NK-92 treated with Interleukin-12 subunit alpha and Interleukin-12 subunit beta, amount 100 ng/mL, for 24 hours (cell line): ENCODE data around the gene HSPA1A.
"Not testable (repeated sequence)": the region's sequence is repeated elsewhere in the genome, so short reads cannot be mapped to it uniquely, and the experiment has no call there.

ENCODE experiments used
- DNase-seq: peaks from one replicate; lab custom pipeline; 2025; lab: John Stamatoyannopoulos, UW

The HSPA1A gene

GRCh38 chr6:31836474-31837368 is 21.4 kb downstream of the HSPA1A start:
- no peak for DNase-seq

- no peak for DNase-seq
Observed at GRCh38 chr6:31837369-31838113, 22.2 kb downstream of the HSPA1A start.

- DNase-seq, result not testable (repeated sequence)
Observed at GRCh38 chr6:31838114-31838553, 22.8 kb downstream of the HSPA1A start.

DNA sequence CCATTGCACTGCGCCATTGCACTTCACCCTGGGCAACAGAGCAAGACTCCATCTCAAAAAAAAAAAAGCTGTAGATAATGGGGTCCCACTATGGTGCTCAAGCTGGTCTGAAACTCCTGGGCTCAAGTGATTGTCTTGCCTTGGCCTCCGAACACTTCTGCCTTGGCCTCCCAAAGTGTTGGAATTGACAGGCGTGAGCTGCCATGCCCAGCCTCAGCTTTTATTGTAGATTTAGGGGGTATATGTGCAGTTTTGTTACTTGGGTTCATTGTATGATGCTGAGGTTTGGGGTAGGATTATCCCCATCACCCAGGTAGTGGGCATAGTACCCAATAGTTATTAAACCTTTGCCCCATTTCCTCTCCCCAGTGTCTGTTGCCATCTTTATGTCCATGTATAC is 23.6 kb downstream of the HSPA1A start:
- DNase-seq, result no peak

DNA sequence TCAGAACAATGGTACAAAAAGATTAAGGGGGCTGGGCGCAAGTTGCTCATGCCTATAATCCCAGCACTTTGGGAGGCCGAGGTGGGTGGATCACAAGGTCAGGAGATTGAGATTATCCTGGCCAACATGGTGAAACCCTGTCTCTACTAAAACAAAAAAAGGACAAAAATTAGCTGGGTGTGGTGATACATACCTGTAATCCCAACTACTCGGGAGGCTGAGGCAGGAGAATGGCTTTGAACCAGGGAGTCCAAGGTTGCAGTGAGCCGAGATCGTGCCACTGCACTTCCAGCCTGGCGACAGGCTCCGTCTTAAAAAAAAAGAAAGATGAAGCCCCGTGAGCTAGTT is 24.4 kb downstream of the HSPA1A start:
- DNase-seq, result not testable (repeated sequence)

DNA sequence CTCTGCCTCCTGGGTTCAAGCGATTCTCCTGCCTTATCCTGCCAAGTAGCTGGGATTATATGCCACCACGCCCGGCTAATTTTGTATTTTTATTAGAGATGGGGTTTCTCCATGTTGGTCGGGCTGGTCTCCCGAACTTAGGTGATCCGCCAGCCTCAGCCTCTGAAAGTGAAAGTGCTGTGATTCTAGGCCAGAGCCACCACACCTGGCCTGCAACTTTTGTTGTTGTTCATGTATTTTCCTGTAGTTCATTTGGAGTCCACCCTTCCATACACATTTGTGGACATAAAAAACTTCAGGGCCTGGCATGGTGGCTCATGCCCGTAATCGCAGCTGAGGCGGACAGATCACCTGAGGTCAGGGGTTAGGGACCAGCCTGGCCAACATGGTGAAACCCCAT is 26.7 kb downstream of the HSPA1A start:
- DNase-seq, result no peak

DNA sequence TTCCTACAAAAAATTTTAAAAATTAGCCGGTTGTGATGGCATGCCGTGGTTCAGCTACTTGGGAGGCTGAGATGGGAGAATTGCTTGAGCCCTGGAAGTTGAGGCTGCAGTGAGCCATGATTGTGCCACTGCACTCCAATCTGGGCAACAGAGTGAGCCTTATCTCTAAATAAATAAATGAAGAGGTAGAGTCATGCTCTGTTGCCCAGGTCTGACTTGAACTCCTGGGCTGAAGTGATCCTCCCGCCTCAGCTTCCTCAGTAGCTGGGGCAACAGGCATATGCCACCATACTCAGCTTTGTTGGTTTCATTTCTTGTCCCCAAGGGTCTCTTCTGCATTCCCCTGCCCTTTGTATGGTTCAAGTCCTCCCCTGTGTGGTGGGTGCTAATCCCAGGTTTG is 29.2 kb downstream of the HSPA1A start:
- no peak for DNase-seq

DNA sequence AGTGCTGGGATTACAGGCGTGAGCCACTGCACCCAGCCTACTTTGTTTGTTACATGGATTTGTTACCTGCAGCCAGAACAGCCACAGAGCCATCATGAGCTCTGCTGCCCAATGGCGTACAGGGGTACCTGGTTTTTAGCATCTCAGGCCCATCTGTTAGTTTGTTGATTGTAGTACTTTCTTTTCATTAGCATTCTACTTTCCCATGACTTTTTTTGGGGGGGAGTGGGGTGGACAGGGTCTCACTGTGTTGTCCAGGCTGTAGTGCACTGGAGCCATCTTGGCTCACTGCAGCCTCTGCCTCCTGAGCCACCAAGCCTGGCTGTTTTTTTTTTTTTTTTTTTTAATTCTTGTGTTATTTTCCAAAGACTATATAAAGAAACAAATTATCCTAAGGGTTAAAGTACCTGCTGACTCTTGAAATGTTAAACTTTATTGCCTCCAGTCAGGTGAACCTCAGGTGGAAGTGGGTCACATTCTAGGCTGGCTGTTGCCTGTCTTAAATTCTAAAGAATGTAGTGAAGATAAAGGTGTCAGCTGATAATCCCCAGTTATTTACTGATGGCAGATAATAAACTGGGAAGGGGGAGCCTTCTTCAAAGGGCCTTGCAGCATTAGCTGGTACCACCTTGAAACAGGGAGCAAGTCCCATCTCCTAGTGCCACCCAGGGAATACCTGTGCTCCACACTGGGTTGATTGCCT is 32.1 kb downstream of the HSPA1A start:
- no peak for DNase-seq

DNA sequence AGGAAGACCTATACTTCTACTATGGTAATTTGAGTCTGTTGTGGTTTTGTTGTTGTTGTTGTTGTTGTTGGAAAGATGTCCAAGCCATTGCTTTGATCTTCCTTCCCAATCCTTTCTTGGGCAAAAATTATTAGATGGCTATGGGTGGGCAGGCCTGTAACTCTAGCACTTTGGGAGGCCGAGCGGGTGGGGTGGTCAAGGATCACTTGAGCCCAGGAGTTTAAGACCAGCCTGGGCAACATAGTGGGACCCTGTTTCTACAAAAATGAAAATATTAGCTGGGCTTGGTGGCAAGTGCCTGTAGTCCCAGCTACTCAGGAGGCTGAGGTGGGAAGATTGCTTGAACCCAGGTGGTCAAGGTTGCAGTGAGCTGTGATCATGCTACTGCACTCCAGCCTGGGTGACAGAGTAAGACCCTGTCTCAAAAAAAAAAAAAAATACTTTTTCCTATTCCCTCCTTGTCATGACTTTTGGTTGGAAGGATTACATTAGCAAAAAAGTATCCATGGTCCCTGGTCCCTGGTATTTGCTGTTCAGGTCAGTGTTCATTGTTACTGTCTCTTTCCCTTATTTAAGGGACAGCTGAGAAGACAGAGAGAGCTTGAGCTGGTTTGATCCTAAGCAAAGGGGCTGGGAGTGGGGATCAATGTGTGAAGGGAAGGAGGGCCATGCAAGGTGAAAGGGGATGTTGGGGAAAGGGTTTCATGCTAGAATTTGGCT is 35.6 kb downstream of the HSPA1A start:
- DNase-seq, result no peak

DNA sequence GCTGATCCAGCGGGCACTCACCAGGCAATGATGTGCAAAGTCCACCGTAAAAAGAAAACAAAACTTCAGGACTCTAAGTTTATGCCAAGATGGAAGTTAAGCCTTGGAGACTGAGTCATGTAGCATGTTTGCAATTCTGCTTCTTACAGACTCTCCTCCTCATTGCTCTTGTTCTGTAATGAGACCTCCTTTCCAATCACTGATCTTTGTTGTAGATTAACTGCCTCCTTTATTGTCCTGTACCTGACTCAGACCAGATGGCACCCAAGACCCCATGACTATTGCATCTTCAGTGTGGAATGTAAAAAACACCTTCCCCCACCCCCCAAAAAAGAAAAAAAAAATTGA is 36.1 kb downstream of the HSPA1A start:
- no peak for DNase-seq

DNA sequence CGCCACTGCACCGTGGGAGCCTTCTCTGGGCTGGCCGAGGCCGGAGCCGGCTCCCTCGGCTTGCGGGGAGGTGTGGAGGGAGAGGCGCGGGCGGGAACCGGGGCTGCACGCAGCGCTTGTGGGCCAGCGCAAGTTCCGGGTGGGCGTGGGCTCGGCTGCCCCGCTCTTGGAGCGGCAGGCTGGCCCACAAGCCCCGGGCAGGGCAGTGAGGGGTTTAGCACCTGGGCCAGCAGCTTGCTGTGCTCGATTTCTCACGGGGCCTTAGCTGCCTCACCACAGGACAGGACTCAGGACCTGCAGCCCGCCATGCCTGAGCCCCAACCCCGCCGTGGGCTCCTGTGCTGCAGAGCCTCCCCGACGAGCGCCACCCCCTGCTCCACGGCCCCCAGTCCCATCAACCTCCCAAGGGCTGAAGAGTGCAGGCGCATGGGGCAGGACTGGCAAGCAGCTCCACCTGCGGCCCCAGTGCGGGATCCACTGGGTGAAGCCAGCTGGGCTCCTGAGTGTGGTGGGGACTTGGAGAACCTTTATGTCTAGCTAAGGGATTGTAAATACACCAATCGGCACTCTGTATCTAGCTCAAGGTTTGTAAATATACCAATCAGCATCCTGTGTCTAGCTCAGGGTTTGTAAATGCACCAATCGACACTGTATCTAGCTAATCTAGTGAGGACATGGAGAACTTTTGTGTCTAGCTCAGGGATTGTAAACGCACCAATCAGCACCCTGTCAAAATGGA is 36.8 kb downstream of the HSPA1A start:
- not testable (repeated sequence) for DNase-seq

- DNase-seq, result not testable (repeated sequence)
Observed at GRCh38 chr6:31857774-31858173, 42.4 kb downstream of the HSPA1A start.

GRCh38 chr6:31858707-31859106 is 43.4 kb downstream of the HSPA1A start:
- DNase-seq, result no peak

GRCh38 chr6:31859923-31860322 is 44.6 kb downstream of the HSPA1A start:
- no peak for DNase-seq

DNA sequence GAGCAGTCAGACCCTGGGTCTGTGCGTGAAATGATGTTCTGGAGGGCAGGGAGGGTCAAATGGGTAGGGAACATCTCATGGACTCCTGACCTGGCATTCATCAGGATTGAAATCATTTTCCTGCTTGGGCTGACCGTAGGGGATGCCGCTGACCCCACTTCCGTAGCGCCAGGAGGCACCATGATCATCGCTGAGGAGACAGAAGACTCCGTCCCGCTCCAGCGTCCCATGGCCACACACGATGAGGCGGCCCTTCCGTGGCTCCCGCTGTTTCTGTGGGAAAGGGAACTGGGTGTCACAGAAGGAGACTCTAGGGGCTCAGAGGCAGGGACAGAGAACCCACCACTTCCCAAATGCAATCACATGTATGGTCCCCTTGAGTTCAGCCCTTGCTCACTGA is 45.0 kb downstream of the HSPA1A start:
- no peak for DNase-seq

DNA sequence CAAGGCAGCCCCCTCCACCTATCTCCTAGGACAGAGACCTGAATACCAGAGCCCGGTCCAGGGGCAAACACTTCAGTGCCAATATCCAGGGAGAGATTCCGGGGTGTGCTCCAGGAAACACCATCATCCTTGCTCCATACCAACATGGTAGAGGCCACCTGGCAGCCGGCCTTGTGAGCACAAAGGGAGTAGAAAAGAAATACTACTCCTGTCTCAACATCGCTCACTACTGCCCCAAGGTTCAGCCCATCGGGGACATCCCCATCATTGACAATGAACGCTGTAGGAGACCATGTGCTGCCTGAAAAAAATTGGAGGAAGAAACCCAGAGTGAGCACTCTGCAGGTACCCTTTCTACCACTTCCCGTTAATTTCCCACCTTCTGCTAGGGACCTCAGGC is 45.8 kb downstream of the HSPA1A start:
- DNase-seq, result no peak

GRCh38 chr6:31861919-31862343 is 46.6 kb downstream of the HSPA1A start:
- no peak for DNase-seq

GRCh38 chr6:31862344-31863235 is 47.2 kb downstream of the HSPA1A start, which contains the start of gene NEU1:
Gene NEU1 (minus strand): TSS chr6:31862821. CDS start chr6:31862776, 45 bp downstream.
- DNase-seq, result peak; percentile 100

GRCh38 chr6:31864123-31864562 is 48.8 kb downstream of the HSPA1A start:
- not testable (repeated sequence) for DNase-seq

- DNase-seq, result no peak
Observed at GRCh38 chr6:31864818-31865204, 49.5 kb downstream of the HSPA1A start.
